Measurements from ENCODE around the gene MYF5. TPM values are rescaled to one million over a fixed set of nuclear protein-coding genes. Genes with fewer than 3 reads are reported as not detected.

Gene MYF5
- total RNA-seq, 1 experiment from 2014 or later, result not detected

- no peak for DNase-seq (ENCODE audit: low read depth)
- in situ Hi-C loops (cut with HindIII; ENCODE audit: low pct_unique_long_range_greater_than_20kb, low sequenced_read_pairs), result no loop called here
These were observed 29.3 kb downstream of the MYF5 start for GRCh38 chr12:80745851-80746505.

GRCh38 chr12:80747800-80748199 lies 31.1 kb downstream of the MYF5 start:
- in situ Hi-C loops (cut with HindIII; ENCODE audit: low pct_unique_long_range_greater_than_20kb, low sequenced_read_pairs), result no loop called here

DNA sequence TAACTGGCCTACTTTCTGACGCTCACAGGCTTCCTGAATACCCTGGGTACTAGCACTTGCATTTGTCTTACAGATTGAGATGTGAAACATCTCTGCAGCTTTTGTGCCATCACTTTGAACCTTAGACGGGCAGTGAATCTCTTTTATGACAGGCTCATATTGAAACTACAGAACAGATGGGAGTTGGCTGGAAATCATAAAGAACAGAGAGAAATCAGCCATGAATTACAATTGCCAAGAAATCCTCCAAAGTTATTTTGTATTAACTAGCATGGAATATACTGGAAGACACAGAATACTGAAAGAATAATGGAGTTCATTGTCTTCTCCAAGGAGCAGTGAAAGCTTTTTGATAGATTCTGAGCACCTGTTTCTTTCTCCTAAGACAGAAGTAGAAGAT lies 32.7 kb downstream of the MYF5 start:
- DNase-seq (ENCODE audit: low read depth), result no peak
- in situ Hi-C loops (cut with HindIII; ENCODE audit: low pct_unique_long_range_greater_than_20kb, low sequenced_read_pairs), result no loop called here

More at GRCh38 chr12:80747800-80748199, 31.1 kb downstream of the MYF5 start:
- DNase-seq (ENCODE audit: low read depth), result no peak

GRCh38 chr12:80752464-80752863 lies 35.8 kb downstream of the MYF5 start:
- no peak for DNase-seq (ENCODE audit: low read depth)
- in situ Hi-C loops (cut with HindIII; ENCODE audit: low pct_unique_long_range_greater_than_20kb, low sequenced_read_pairs), result no loop called here

GRCh38 chr12:80754274-80754673 lies 37.6 kb downstream of the MYF5 start:
- in situ Hi-C loops (cut with HindIII; ENCODE audit: low pct_unique_long_range_greater_than_20kb, low sequenced_read_pairs), result no loop called here
- no peak for DNase-seq (ENCODE audit: low read depth)

DNA sequence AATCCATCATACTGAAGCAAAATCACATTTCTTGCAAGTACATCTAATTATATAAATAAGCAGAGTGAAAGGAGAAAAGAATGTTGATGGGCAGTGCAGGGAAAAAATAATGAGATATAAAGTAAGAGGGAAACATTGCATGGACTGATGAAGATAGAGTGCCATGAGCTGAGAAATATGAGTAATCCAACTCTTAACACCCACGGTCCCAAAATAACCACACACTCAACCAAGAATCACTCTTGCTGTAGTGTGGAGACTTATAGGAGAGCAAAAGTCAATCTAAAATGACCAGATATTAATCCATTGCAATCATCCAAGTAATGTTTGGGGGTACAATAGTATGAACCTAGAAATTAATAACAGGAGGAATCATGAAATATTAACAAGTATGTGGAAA lies 40.2 kb downstream of the MYF5 start:
- DNase-seq (ENCODE audit: low read depth), result no peak
- in situ Hi-C loops (cut with HindIII; ENCODE audit: low pct_unique_long_range_greater_than_20kb, low sequenced_read_pairs), result no loop called here

- in situ Hi-C loops (cut with HindIII; ENCODE audit: low pct_unique_long_range_greater_than_20kb, low sequenced_read_pairs), result no loop called here
- DNase-seq (ENCODE audit: low read depth), result no peak
These were observed 45.1 kb downstream of the MYF5 start for GRCh38 chr12:80761838-80762237.

GRCh38 chr12:80763874-80764273 lies 47.2 kb downstream of the MYF5 start:
- in situ Hi-C loops (cut with HindIII; ENCODE audit: low pct_unique_long_range_greater_than_20kb, low sequenced_read_pairs), result no loop called here
- DNase-seq (ENCODE audit: low read depth), result peak; percentile 65

GRCh38 chr12:80766210-80766609 lies 49.5 kb downstream of the MYF5 start:
- DNase-seq (ENCODE audit: low read depth), result no peak
- in situ Hi-C loops (cut with HindIII; ENCODE audit: low pct_unique_long_range_greater_than_20kb, low sequenced_read_pairs), result no loop called here

- DNase-seq (ENCODE audit: low read depth), result no peak
- in situ Hi-C loops (cut with HindIII; ENCODE audit: low pct_unique_long_range_greater_than_20kb, low sequenced_read_pairs), result no loop called here
These were observed 50.2 kb downstream of the MYF5 start for GRCh38 chr12:80766897-80767296.

Other genes with a start within 250 kb of the MYF5 start
- gene MYF6, start 9.3 kb upstream of the MYF5 start, total RNA-seq (2014; rRNA removed; shearing (Covaris generic); ENCODE audit: low replicate concordance), result not detected in 2 replicates
- 10.5 and 20.9 TPM in 2 replicates for gene LIN7A, start 221.0 kb downstream of the MYF5 start, total RNA-seq (2014; rRNA removed; shearing (Covaris generic); ENCODE audit: low replicate concordance)